Neural progenitor cell (in vitro differentiated cells): ENCODE data around the gene RTN4RL1. TPM values are rescaled to one million over a fixed set of nuclear protein-coding genes. Genes with fewer than 3 reads are reported as not detected.

ENCODE experiments used
- DNase-seq: peaks from one replicate; pipeline ENCODE4 v3.0.0-alpha.2; 2016; ENCODE audit warnings: low spot score
- H2AFZ ChIP-seq: fragments of 200-600 bp; sonication (generic); replicated peaks from 2 replicates; pipeline ENCODE4 v1.6.1; 2016; ENCODE audit warnings: antibody characterized with exemption
- H3F3A ChIP-seq: fragments of 200-600 bp; sonication (generic); 2 replicates; pipeline ENCODE4 v1.6.1; 2016; ENCODE audit warnings: antibody characterized with exemption, low read depth
- H3K27ac ChIP-seq: fragments of 200-600 bp; sonication (generic); 2 replicates; pipeline ENCODE4 v1.5.1; 2016; ENCODE audit warnings: mild to moderate bottlenecking
- H3K27me3 ChIP-seq: fragments of 200-600 bp; sonication (generic); 2 replicates; pipeline ENCODE4 v1.6.1; 2016; ENCODE audit warnings: mild to moderate bottlenecking, moderate library complexity
- H3K36me3 ChIP-seq: fragments of 200-600 bp; sonication (generic); 2 replicates; pipeline ENCODE4 v1.5.1; 2016
- H3K4me1 ChIP-seq: fragments of 200-600 bp; sonication (generic); 2 replicates; pipeline ENCODE4 v1.6.1; 2016; ENCODE audit warnings: mixed run types
- H3K4me2 ChIP-seq: fragments of 200-600 bp; sonication (generic); 2 replicates; pipeline ENCODE4 v1.6.1; 2016
- H3K4me3 ChIP-seq: fragments of 200-600 bp; sonication (generic); 2 replicates; pipeline ENCODE4 v1.5.1; 2016
- H3K79me2 ChIP-seq: fragments of 200-600 bp; sonication (generic); 2 replicates; pipeline ENCODE4 v1.6.1; 2016; ENCODE audit warnings: low read depth
- H3K9ac ChIP-seq: fragments of 200-600 bp; sonication (generic); 2 replicates; pipeline ENCODE4 v1.6.1; 2016
- H3K9me3 ChIP-seq: fragments of 200-600 bp; sonication (generic); 2 replicates; pipeline ENCODE4 v1.5.1; 2016; ENCODE audit warnings: low read depth
- H4K20me1 ChIP-seq: fragments of 200-600 bp; sonication (generic); 2 replicates; pipeline ENCODE4 v1.6.1; 2016; ENCODE audit warnings: low read depth
- H3K27ac Mint-ChIP-seq: 3 replicates; pipeline ENCODE4 v1.8.0; 2021; ENCODE audit warnings: mixed read lengths
- H3K27me3 Mint-ChIP-seq: 2 replicates; pipeline ENCODE4 v1.8.0; 2022; ENCODE audit warnings: low read depth, mild to moderate bottlenecking, inconsistent platforms, moderate library complexity, mixed read lengths; ENCODE audit not compliant: insufficient read depth
- H3K36me3 Mint-ChIP-seq: 3 replicates; pipeline ENCODE4 v1.8.0; 2021; ENCODE audit warnings: mixed read lengths
- H3K4me1 Mint-ChIP-seq: 3 replicates; pipeline ENCODE4 v1.8.0; 2021; ENCODE audit warnings: mixed read lengths
- H3K4me3 Mint-ChIP-seq: 3 replicates; pipeline ENCODE4 v1.8.0; 2021; ENCODE audit warnings: mild to moderate bottlenecking, moderate library complexity, mixed read lengths
- H3K9me3 Mint-ChIP-seq: 3 replicates; pipeline ENCODE4 v1.8.0; 2020; ENCODE audit warnings: mixed read lengths
- CTCF ChIP-seq: fragments of 200-600 bp; sonication (generic); IDR thresholded peaks from 2 replicates; pipeline ENCODE4 v1.5.1; 2017; ENCODE audit warnings: antibody characterized with exemption, mild to moderate bottlenecking
- EZH2 ChIP-seq: fragments of 200-600 bp; sonication (generic); IDR thresholded peaks from 2 replicates; pipeline ENCODE4 v1.6.1; 2017; ENCODE audit warnings: antibody characterized with exemption, mild to moderate bottlenecking, moderate library complexity
- EZH2phosphoT487 ChIP-seq: fragments of 200-600 bp; sonication (generic); IDR thresholded peaks from 2 replicates; pipeline ENCODE4 v1.6.1; 2017; ENCODE audit warnings: antibody characterized with exemption
- total RNA-seq: library from RNA; depleted of rRNA; stranded (reverse); fragments of >200 nt; gene quantifications from 2 replicates; pipeline ENCODE4 v1.2.3, GENCODE V29; 2015; ENCODE audit warnings: low replicate concordance

The RTN4RL1 gene
- total RNA-seq, 1 donor from 2014 or later, result 3.4 TPM

GRCh38 chr17:1916963-1917715, 108.0 kb downstream of the RTN4RL1 start:
- Histone ChIP-seq H3K4me1 (peaks cover 24% of the 10 kb centered on the region), H3K36me3 (no peaks in the 10 kb centered on the region), H3K4me2 (no peak overlapping the region), H4K20me1 (no peaks in the 10 kb centered on the region), H2AFZ (no peak overlapping the region), H3F3A (peaks cover 20% of the 10 kb centered on the region), H3K4me3 (no peak overlapping the region), H3K79me2 (no peaks in the 10 kb centered on the region), H3K9ac (no peak overlapping the region), H3K9me3 (no peaks in the 10 kb centered on the region), H3K27ac (no peak overlapping the region), H3K27me3 (peaks cover 29% of the 10 kb centered on the region)
- Mint-ChIP-seq H3K4me3 (no peak overlapping the region), H3K9me3 (peaks cover 2% of the 10 kb centered on the region), H3K27ac (peak overlapping the region; percentile 70), H3K27me3 (peaks cover 7% of the 10 kb centered on the region), H3K36me3 (no peaks in the 10 kb centered on the region), H3K4me1 (peaks cover 48% of the 10 kb centered on the region)
- TF ChIP-seq CTCF (no peak), EZH2phosphoT487 (no peak), EZH2 (no peak)
- no peak for DNase-seq

GRCh38 chr17:1916316-1916715, 108.8 kb downstream of the RTN4RL1 start:
- H2AFZ ChIP-seq, result no peak overlapping the region
- peaks cover 56% of the 10 kb centered on the region for H3K4me1 Mint-ChIP-seq
- no peaks in the 10 kb centered on the region for H3K36me3 Mint-ChIP-seq
- H3K27me3 ChIP-seq, result peaks cover 37% of the 10 kb centered on the region
- H3K36me3 ChIP-seq, result no peaks in the 10 kb centered on the region
- H4K20me1 ChIP-seq, result no peaks in the 10 kb centered on the region
- H3K4me2 ChIP-seq, result no peak overlapping the region
- peaks cover 7% of the 10 kb centered on the region for H3K27me3 Mint-ChIP-seq
- TF ChIP-seq EZH2phosphoT487 (no peak), CTCF (no peak), EZH2 (no peak)
- H3K9ac ChIP-seq, result no peak overlapping the region
- H3K9me3 Mint-ChIP-seq, result peaks cover 2% of the 10 kb centered on the region
- H3K27ac ChIP-seq, result no peak overlapping the region
- H3K4me3 Mint-ChIP-seq, result no peak overlapping the region
- H3K4me1 ChIP-seq, result peaks cover 33% of the 10 kb centered on the region
- no peak for DNase-seq
- no peak overlapping the region for H3K27ac Mint-ChIP-seq
- H3F3A ChIP-seq, result peaks cover 20% of the 10 kb centered on the region
- no peaks in the 10 kb centered on the region for H3K9me3 ChIP-seq
- no peaks in the 10 kb centered on the region for H3K79me2 ChIP-seq
- H3K4me3 ChIP-seq, result no peak overlapping the region

GRCh38 chr17:1915889-1916288, 109.2 kb downstream of the RTN4RL1 start:
- peaks cover 56% of the 10 kb centered on the region for H3K4me1 Mint-ChIP-seq
- no peak overlapping the region for H3K9ac ChIP-seq
- no peaks in the 10 kb centered on the region for H3K9me3 ChIP-seq
- no peaks in the 10 kb centered on the region for H3K36me3 ChIP-seq
- no peak overlapping the region for H3K4me3 Mint-ChIP-seq
- H3K4me3 ChIP-seq, result no peak overlapping the region
- no peak for TF ChIP-seq EZH2
- TF ChIP-seq EZH2phosphoT487, result no peak
- TF ChIP-seq CTCF, result no peak
- no peak overlapping the region for H3K4me2 ChIP-seq
- H3K27ac ChIP-seq, result no peak overlapping the region
- H3K9me3 Mint-ChIP-seq, result peaks cover 2% of the 10 kb centered on the region
- H2AFZ ChIP-seq, result no peak overlapping the region
- peaks cover 34% of the 10 kb centered on the region for H3K4me1 ChIP-seq
- peaks cover 20% of the 10 kb centered on the region for H3F3A ChIP-seq
- peaks cover 41% of the 10 kb centered on the region for H3K27me3 ChIP-seq
- no peaks in the 10 kb centered on the region for H3K79me2 ChIP-seq
- no peaks in the 10 kb centered on the region for H4K20me1 ChIP-seq
- no peaks in the 10 kb centered on the region for H3K36me3 Mint-ChIP-seq
- no peak overlapping the region for H3K27ac Mint-ChIP-seq
- DNase-seq, result no peak
- peaks cover 7% of the 10 kb centered on the region for H3K27me3 Mint-ChIP-seq
